ENCODE results near the gene GLRX2.
"Not testable (repeated sequence)": the region's sequence is repeated elsewhere in the genome, so short reads cannot be mapped to it uniquely, and the experiment has no call there.

The GLRX2 gene

DNA sequence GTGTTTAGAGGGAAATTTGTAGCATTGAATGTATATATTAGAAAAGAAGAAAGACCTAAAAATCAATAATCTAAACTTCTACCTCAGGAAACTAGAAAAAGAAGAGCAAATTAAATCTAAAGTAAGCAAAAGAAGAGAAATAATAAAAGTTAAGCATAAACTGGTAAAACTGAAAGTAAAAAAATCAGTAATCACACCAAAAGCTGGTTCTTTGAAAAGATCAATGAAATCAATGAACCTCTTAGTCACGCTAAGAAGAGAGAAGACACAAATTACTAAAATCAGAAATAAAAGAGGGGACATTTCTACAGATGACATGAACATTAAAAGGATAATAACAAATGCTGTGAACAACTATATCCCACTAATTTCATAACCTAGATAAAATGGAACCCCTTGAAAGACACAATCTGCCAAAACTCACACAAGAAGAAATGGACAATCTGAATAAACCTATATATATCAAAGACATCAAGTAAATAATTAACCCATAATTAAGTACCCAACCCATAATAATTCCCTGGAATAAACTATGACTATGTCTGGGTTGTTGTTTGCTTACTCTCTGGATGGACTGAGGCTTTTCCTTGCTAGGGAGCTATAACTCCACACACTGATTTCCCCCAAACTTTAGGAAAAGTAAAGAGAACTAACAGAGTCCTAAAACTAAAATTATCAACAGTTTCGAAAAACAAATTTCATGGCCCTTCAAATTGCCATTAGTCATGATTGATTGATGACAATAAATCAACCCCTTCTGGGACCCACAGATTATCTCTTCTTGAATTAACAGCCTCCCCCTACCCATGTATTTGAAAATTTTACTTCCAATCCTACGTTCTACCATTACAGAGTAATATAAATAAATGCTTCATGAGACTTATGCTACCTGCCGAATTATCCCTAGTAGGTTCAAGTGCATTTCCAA is 13.9 kb upstream of the GLRX2 start:
- in situ Hi-C loops (cut with MboI; ENCODE audit: low sequenced_read_pairs): no loop called here

GRCh38 chr1:193118194-193118593 is 13.0 kb upstream of the GLRX2 start:
- H3K9me3 ChIP-seq: no peaks in the 10 kb centered on the region
- in situ Hi-C loops (cut with MboI; ENCODE audit: low sequenced_read_pairs): no loop called here
- no peak for DNase-seq (ENCODE audit: low spot score in 2 of 2)
- H3K36me3 ChIP-seq (replicated peaks): no peaks in the 10 kb centered on the region
- no peaks in the 10 kb centered on the region; the same call in 1 of the 2 replicates for H3K27me3 ChIP-seq (ENCODE audit: low read depth)
- H3K4me3 ChIP-seq: no peak overlapping the region
- H3K4me1 ChIP-seq: peaks cover 11% of the 10 kb centered on the region

More for the DNA sequence above, 13.9 kb upstream of the GLRX2 start:
- Histone ChIP-seq H3K4me3 (no peak overlapping the region), H3K4me1 (peaks cover 12% of the 10 kb centered on the region), H3K27me3 (ENCODE audit: low read depth) (no peaks in the 10 kb centered on the region; the same call in 1 of the 2 replicates), H3K9me3 (no peaks in the 10 kb centered on the region), H3K36me3 (replicated peaks) (no peaks in the 10 kb centered on the region)
- DNase-seq (ENCODE audit: low spot score in 2 of 2): no peak

- in situ Hi-C loops (cut with MboI; ENCODE audit: low sequenced_read_pairs); H3K27me3 ChIP-seq (ENCODE audit: low read depth); H3K9me3 ChIP-seq; H3K4me3 ChIP-seq; H3K36me3 ChIP-seq (replicated peaks); DNase-seq (ENCODE audit: low spot score in 2 of 2): not testable (repeated sequence)
- peaks cover 11% of the 10 kb centered on the region for H3K4me1 ChIP-seq
Observed at GRCh38 chr1:193117167-193117566, 12.0 kb upstream of the GLRX2 start.

DNA sequence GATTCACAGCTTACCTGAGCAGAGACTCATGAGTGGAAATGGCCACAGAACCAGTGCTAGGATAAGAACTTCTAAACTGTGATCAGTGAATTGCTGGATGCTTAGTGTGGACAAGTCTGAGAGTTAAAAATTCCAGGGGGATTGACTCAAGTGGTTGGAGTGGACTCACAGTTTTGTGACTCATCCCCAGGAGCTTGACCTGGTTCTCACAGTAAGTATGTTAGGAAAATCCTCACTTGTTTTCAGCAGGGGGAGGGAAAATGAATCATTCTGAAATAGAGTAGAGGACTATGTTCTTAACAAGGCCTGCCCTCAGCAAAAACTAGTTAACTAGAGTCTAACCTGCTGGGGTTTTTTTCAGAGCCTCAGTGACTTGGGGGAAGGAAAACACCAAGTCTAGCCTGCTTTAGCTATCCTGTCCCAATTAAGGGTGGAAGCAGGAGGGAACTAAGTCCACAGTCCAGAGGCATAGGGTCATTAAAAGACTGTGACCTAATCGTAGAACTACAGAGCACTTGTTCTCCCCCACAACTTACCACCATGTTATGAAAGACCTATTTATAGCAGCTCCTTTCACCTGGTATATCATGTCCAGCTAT is 10.5 kb upstream of the GLRX2 start:
- DNase-seq (ENCODE audit: low spot score in 2 of 2): no peak
- Histone ChIP-seq H3K4me1 (peaks cover 20% of the 10 kb centered on the region), H3K27me3 (ENCODE audit: low read depth) (no peaks in the 10 kb centered on the region; the same call in 1 of the 2 replicates), H3K36me3 (replicated peaks) (no peaks in the 10 kb centered on the region), H3K4me3 (no peak overlapping the region), H3K9me3 (no peaks in the 10 kb centered on the region)
- in situ Hi-C loops (cut with MboI; ENCODE audit: low sequenced_read_pairs): no loop called here

DNA sequence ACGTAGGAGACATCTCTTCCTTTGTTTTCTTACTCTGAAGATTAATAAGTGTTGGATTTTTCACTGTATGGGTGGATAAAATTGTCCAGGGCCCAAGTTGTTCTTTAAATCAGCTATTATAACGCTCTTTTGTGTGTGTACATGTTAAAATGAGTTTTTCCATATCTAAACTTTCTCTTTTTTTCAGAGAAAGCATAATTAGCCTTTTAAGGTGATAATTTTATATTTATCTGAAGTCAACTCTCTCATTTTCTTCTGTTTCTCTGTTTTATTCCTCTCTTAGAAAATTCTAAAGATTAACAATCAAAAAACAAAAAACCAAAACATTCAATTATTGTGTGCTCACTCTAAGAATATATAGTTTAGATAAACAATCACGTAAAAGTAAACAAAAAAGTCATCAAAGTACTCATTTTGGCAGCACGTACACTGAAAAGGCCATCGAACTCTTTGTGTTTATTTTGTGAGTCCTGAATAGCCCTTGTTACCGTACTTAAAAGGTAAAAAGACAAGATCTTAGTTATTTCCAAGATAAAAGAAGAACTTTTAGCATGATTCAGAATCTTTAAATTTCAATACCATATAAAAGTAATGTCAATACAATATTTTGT is 9.4 kb upstream of the GLRX2 start:
- Histone ChIP-seq H3K36me3 (replicated peaks) (no peaks in the 10 kb centered on the region), H3K4me1 (peaks cover 20% of the 10 kb centered on the region), H3K27me3 (ENCODE audit: low read depth) (no peaks in the 10 kb centered on the region; the same call in 1 of the 2 replicates), H3K4me3 (no peak overlapping the region), H3K9me3 (no peaks in the 10 kb centered on the region)
- in situ Hi-C loops (cut with MboI; ENCODE audit: low sequenced_read_pairs): no loop called here
- no peak for DNase-seq (ENCODE audit: low spot score in 2 of 2)

GRCh38 chr1:193113992-193114332 is 8.7 kb upstream of the GLRX2 start:
- in situ Hi-C loops (cut with MboI; ENCODE audit: low sequenced_read_pairs): no loop called here
- no peak for DNase-seq (ENCODE audit: low spot score in 2 of 2)
- no peaks in the 10 kb centered on the region; the same call in 1 of the 2 replicates for H3K27me3 ChIP-seq (ENCODE audit: low read depth)
- H3K36me3 ChIP-seq (replicated peaks): no peaks in the 10 kb centered on the region
- H3K4me3 ChIP-seq: no peak overlapping the region
- no peaks in the 10 kb centered on the region for H3K9me3 ChIP-seq
- peaks cover 20% of the 10 kb centered on the region for H3K4me1 ChIP-seq

DNA sequence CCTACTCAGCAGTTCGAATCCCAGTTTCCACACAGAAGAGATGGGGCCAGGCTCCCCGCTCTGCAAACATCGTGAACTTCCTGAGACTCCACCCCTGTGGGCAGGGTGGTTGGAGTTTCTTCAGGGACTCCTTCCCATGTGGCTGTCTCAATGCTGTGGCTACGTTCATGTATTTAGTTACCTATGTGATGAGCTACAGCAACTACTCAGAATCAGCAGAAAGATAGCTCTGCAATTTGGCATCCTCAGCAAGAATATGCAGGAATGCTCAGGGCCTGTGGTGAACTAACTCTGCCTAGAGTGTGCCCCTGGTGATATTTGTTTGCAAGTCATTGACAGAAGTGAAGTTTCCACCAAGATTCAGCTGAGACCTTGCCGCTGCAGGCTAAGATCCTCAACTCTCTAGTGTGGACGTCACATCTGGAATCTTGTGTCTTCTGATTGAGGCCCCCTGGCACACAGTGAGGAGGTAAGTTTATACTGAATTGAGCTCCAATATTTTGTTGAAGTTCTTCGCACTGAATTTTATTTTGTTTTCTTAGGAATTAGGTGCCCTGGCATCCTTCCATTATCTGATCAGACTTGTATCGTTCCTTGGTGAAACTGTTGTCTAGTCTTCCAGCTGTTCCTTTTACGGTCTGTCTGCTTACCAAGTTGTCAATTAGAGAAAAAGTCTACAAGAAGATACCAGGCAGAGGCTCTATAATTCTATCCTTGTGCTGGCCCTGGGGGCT is 8.2 kb upstream of the GLRX2 start:
- H3K4me3 ChIP-seq: no peak overlapping the region
- H3K36me3 ChIP-seq (replicated peaks): no peaks in the 10 kb centered on the region
- in situ Hi-C loops (cut with MboI; ENCODE audit: low sequenced_read_pairs): no loop called here
- H3K4me1 ChIP-seq: peaks cover 20% of the 10 kb centered on the region
- no peaks in the 10 kb centered on the region for H3K9me3 ChIP-seq
- DNase-seq (ENCODE audit: low spot score in 2 of 2): no peak
- H3K27me3 ChIP-seq (ENCODE audit: low read depth): no peaks in the 10 kb centered on the region

- Histone ChIP-seq H3K4me3 (no peak overlapping the region), H3K36me3 (replicated peaks) (no peaks in the 10 kb centered on the region), H3K4me1 (peaks cover 20% of the 10 kb centered on the region), H3K9me3 (no peaks in the 10 kb centered on the region), H3K27me3 (ENCODE audit: low read depth) (no peaks in the 10 kb centered on the region)
- in situ Hi-C loops (cut with MboI; ENCODE audit: low sequenced_read_pairs): no loop called here
- DNase-seq (ENCODE audit: low spot score in 2 of 2): peak in 1 of 2 experiments; percentile 44
Observed at GRCh38 chr1:193111641-193112090, 6.5 kb upstream of the GLRX2 start.

- no peak for DNase-seq (ENCODE audit: low spot score in 2 of 2)
- no peaks in the 10 kb centered on the region for H3K36me3 ChIP-seq (replicated peaks)
- peaks cover 22% of the 10 kb centered on the region for H3K4me1 ChIP-seq
- H3K27me3 ChIP-seq (ENCODE audit: low read depth): no peaks in the 10 kb centered on the region
- H3K9me3 ChIP-seq: no peaks in the 10 kb centered on the region
- in situ Hi-C loops (cut with MboI; ENCODE audit: low sequenced_read_pairs): no loop called here
- H3K4me3 ChIP-seq: no peak overlapping the region
Observed at GRCh38 chr1:193110864-193111263, 5.7 kb upstream of the GLRX2 start.

DNA sequence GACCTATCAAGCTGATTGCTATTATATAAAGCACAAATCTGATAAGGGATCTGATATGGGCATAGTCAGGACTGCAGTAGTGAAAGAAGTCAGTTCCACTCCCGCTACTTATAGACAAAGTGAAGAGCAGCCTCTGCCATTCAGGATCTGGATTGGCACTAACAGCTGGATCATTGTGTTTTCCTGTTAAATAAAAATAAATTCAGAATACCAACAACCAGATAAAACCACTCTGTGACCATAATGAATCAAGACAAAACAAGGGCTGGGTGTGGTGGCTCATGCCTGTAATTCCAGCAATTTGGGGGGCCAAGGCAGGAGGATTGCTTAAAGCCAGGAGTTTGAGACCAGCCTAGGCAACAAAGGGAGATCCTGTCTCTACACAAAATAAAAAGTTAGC is 5.0 kb upstream of the GLRX2 start:
- in situ Hi-C loops (cut with MboI; ENCODE audit: low sequenced_read_pairs): no loop called here
- DNase-seq (ENCODE audit: low spot score in 2 of 2): no peak
- peaks cover 25% of the 10 kb centered on the region for H3K4me1 ChIP-seq
- no peak overlapping the region for H3K4me3 ChIP-seq
- H3K9me3 ChIP-seq: no peaks in the 10 kb centered on the region
- no peaks in the 10 kb centered on the region for H3K27me3 ChIP-seq (ENCODE audit: low read depth)
- no peaks in the 10 kb centered on the region for H3K36me3 ChIP-seq (replicated peaks)

GRCh38 chr1:193109619-193110018 is 4.4 kb upstream of the GLRX2 start:
- Histone ChIP-seq H3K27me3 (ENCODE audit: low read depth) (no peaks in the 10 kb centered on the region), H3K36me3 (replicated peaks) (no peaks in the 10 kb centered on the region), H3K9me3 (no peaks in the 10 kb centered on the region), H3K4me1 (peaks cover 22% of the 10 kb centered on the region), H3K4me3 (no peak overlapping the region)
- in situ Hi-C loops (cut with MboI; ENCODE audit: low sequenced_read_pairs): no loop called here
- no peak for DNase-seq (ENCODE audit: low spot score in 2 of 2)

GRCh38 chr1:193108471-193108870 is 3.3 kb upstream of the GLRX2 start:
- H3K27me3 ChIP-seq (ENCODE audit: low read depth): no peaks in the 10 kb centered on the region
- DNase-seq (ENCODE audit: low spot score in 2 of 2): no peak
- peaks cover 18% of the 10 kb centered on the region for H3K4me1 ChIP-seq
- in situ Hi-C loops (cut with MboI; ENCODE audit: low sequenced_read_pairs): no loop called here
- H3K36me3 ChIP-seq (replicated peaks): no peaks in the 10 kb centered on the region
- H3K9me3 ChIP-seq: no peaks in the 10 kb centered on the region
- no peak overlapping the region for H3K4me3 ChIP-seq

- Histone ChIP-seq H3K36me3 (replicated peaks) (no peaks in the 10 kb centered on the region), H3K27me3 (ENCODE audit: low read depth) (no peaks in the 10 kb centered on the region), H3K4me1 (peaks cover 9% of the 10 kb centered on the region), H3K9me3 (no peaks in the 10 kb centered on the region), H3K4me3 (peak overlapping the region; percentile 61)
- in situ Hi-C loops (cut with MboI; ENCODE audit: low sequenced_read_pairs): no loop called here
- no peak for DNase-seq (ENCODE audit: low spot score in 2 of 2)
Observed at GRCh38 chr1:193105821-193106177, 585 bp upstream of the GLRX2 start.

All from HAP-1 (cell line).